GM13976 (cell line): Measurements from ENCODE around the gene PPP2R2B.

ENCODE experiments used
- DNase-seq: peaks from one replicate; pipeline ENCODE4 v3.0.0; 2012; ENCODE audit warnings: low spot score
- CTCF ChIP-seq: IDR thresholded peaks from 2 replicates; pipeline ENCODE4 v1.5.1; 2012; ENCODE audit warnings: borderline replicate concordance, mild to moderate bottlenecking; ENCODE audit not compliant: insufficient read depth; ENCODE audit errors: extremely low read depth, missing control alignments, control extremely low read depth
- in situ Hi-C: fragments of 300-500 bp; cut with MboI; formaldehyde crosslinking; loops from one replicate; pipeline ENCODE4 v1.12.0; 2022; ENCODE audit warnings: low sequenced_read_pairs, mixed read lengths, inconsistent platforms; ENCODE audit not compliant: unreplicated experiment

The PPP2R2B gene

GRCh38 chr5:146644831-146645230, 233.7 kb downstream of the PPP2R2B start:
- no peak for TF ChIP-seq CTCF
- no peak for DNase-seq
- in situ Hi-C loops, result no loop called here

- in situ Hi-C loops, result no loop called here
- TF ChIP-seq CTCF, result no peak
- DNase-seq, result no peak
Measured at GRCh38 chr5:146643776-146644175, 234.8 kb downstream of the PPP2R2B start.

- no peak for TF ChIP-seq CTCF
- in situ Hi-C loops, result no loop called here
- DNase-seq, result no peak
Measured at GRCh38 chr5:146642410-146642809, 236.1 kb downstream of the PPP2R2B start.

GRCh38 chr5:146641941-146642340, 236.6 kb downstream of the PPP2R2B start:
- in situ Hi-C loops, result no loop called here
- DNase-seq, result no peak
- TF ChIP-seq CTCF, result no peak

GRCh38 chr5:146640285-146640896, 238.2 kb downstream of the PPP2R2B start:
- in situ Hi-C loops, result no loop called here
- TF ChIP-seq CTCF, result no peak
- DNase-seq, result no peak

- in situ Hi-C loops, result no loop called here
- TF ChIP-seq CTCF, result no peak
- DNase-seq, result no peak
Measured at GRCh38 chr5:146635443-146635842, 243.1 kb downstream of the PPP2R2B start.
